Ramos (cell line): ENCODE measurements around the gene PPP6R3.
"Not testable (repeated sequence)": the region's sequence is repeated elsewhere in the genome, so short reads cannot be mapped to it uniquely, and the experiment has no call there.

Source experiments
- in situ Hi-C: fragments of 300-500 bp; cut with MboI; formaldehyde crosslinking; loops from one replicate; pipeline ENCODE4 v1.14.3; 2022; ENCODE audit warnings: low sequenced_read_pairs; ENCODE audit not compliant: unreplicated experiment

Gene PPP6R3

GRCh38 chr11:68434159-68434558 lies 26.4 kb upstream of the PPP6R3 start:
- in situ Hi-C loops, result not testable (repeated sequence)

GRCh38 chr11:68436162-68436888 lies 24.2 kb upstream of the PPP6R3 start:
- in situ Hi-C loops, result no loop called here

DNA sequence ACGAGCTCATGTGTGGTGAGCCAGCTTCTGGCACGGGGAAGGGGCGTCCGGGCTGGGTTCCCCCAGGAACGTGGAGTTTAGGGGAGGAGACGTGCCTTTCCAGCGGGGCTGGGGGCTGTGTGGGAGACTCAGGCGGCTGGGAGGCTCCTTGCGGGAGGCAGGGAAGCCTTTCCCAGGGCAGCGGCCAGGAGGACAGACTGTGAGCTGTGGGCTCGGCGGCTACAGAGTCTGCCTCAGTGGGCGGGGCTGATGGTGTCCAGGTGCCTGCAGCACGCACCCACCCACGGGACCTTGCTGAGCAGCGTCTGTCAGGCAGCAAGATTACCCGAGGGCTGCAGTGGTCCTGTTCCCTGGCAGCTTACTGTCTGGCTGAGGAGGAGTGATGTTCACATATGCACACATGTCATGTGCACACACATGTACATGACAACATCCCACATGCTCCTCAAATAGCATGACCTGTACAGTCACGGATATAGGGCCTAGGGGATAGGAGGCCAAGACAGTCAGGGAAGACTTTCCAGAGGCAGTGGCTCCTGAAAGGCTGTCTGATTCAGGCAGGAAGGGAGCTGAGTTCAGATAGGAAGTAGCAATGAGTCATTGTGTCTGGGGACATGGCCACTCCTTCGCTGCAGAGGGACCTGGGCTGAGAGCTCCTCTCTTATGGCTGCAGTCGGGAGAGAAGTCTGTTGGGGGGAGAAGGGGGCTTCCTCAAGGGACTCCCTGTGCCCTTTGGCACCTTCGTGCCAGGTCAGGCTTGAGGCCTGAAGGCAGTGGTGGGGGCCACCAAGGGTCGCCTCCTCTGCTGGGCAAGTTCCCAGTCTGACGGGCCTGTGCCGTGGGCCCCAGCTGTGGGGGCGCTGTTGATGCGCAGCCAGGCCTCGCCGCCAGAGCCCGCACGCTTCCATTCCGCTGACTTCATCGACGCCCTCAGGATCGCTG lies 23.3 kb upstream of the PPP6R3 start:
- in situ Hi-C loops, result no loop called here

DNA sequence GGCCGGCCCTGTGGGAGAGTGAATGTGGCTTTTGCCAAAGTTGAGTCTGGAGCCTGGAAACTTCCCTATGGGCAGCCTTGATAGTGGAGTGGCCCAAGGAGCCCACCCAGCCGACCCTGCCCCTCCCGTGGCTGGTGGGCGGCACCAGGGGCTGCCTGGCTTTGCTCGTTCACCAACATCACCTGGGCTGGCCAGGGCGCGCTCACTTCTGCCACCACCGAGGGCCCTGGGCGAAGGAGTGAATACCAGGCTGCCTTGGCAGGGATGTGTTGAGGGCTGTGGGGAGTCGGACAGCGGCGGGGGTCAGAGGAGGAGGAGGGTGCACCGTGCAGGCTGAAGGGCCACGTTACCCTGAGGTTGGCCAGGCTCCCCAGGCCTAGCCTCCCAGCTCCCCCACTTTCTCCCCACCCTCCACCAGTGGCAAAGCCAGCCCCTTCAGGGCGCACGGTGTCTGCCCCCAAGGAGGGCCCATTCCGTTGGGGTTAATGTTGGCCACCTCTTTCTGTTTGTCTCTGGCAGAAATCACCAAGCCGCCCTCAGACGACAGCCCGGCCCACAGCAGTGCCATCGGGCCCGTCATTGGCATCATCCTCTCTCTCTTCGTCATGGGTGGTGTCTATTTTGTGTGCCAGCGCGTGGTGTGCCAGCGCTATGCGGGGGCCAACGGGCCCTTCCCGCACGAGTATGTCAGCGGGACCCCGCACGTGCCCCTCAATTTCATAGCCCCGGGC lies 22.5 kb upstream of the PPP6R3 start:
- in situ Hi-C loops, result no loop called here

GRCh38 chr11:68438658-68439259 lies 21.8 kb upstream of the PPP6R3 start:
- in situ Hi-C loops, result no loop called here

GRCh38 chr11:68439355-68440065 lies 21.0 kb upstream of the PPP6R3 start:
- in situ Hi-C loops, result loop anchor here (10.0 kb wide), 1 partner anchor 185 kb away; no protein-coding TSS in a partner anchor

GRCh38 chr11:68440224-68440623 lies 20.3 kb upstream of the PPP6R3 start:
- in situ Hi-C loops, result loop anchor here (10.0 kb wide), 1 partner anchor 185 kb away; no protein-coding TSS in a partner anchor

DNA sequence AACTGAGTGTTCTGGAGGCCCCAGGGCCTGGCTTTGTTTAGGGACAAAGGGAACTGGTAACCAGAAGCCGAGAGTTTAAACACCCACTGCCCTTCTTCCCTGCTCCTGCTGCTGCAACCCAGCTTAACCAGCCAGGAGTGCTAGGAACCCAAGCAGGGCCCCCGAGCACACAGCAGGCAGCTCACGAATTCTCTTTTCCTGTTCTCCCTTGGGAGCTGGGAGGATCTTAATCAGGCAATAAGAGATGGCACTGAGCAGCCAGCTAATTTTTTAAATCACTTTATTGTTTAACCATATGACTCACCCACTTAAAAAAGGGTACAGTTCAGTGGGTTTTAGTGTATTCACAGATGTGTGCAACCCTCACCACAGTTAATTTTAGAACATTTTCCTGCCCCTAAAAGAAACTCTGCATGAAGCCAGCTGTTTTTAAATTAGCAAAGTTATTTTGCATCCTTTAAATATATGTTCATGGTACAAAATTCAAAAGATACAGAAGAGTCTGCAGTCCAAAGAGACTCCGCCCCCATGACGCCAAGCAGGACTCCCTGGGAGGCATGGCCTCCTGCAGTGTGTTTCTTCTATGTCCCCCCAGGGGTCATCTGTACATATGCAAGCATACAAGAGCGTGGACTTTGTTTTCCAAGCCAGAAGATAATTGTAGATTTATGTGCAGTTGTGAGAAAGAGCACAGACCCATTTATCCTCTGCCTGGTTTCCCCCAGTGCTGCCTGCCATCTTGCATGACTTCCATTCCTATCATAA lies 18.9 kb upstream of the PPP6R3 start:
- in situ Hi-C loops, result loop anchor here (10.0 kb wide), 1 partner anchor 187 kb away; no protein-coding TSS in a partner anchor

DNA sequence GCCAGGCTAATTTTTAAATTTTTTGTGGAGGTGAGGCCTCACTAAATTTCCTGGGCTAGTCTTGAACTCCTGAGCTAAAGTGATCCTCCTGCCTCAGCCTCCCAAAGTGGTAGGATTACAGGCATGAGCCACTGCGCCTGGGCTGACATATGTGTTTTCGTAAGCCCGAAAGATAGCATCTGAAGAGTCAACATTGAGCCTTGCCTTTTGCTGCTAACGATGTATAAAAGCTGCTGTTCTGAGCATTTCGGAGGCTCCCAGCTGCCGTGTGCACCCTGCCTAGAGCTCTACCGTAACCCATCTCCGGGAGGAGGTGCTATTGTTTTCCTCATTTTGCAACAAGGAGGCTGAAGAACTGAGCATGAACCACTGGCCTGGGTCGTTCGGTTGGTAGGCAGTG lies 18.1 kb upstream of the PPP6R3 start:
- in situ Hi-C loops, result loop anchor here (10.0 kb wide), 1 partner anchor 188 kb away; no protein-coding TSS in a partner anchor

DNA sequence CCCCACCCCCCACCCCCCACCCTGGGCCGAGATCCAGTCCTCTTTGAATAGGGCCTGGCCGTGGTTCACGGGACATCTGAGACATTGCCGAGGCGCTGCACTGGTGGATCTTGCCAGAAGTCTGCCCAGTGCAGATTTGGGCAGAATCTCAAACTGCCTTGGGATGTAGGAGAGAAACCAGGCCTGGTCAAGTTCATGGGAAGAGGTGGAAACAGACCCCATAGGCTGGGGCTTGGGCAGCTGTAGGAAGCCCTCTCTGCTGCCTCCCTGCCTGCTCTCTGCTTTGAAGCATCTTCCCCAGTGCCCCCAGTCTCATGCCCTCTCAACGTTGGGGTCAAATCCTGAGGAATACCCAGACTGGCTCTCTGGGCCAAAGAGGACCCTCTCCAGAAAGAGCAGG lies 16.0 kb upstream of the PPP6R3 start:
- in situ Hi-C loops, result loop anchor here (10.0 kb wide), 1 partner anchor 190 kb away; no protein-coding TSS in a partner anchor

DNA sequence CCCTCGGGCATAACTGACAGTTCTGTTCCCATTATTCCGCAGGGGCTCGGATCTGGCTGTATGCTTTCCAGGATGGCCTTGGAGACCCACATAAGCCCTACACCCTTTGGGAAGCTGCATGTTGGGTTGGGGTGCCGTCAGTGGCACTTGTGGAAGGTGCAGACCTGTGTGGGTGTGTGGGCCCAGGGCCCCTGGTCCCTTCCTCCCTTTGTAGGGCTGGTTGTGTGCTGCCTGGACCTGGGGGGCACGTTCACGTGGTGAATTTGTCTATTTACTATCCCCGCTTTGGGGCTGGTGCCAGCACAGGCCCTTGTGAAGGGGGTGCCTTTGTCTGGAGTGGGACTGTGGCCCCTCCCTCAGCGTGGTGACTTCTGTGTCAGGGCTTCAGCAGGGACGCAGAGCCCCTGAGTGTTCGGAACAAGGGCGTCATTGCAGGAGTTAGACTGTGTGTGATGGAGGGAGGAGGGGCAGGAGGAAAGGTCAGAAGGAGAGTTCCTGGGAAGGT lies 15.0 kb upstream of the PPP6R3 start:
- in situ Hi-C loops, result loop anchor here (10.0 kb wide), 1 partner anchor 191 kb away; no protein-coding TSS in a partner anchor

DNA sequence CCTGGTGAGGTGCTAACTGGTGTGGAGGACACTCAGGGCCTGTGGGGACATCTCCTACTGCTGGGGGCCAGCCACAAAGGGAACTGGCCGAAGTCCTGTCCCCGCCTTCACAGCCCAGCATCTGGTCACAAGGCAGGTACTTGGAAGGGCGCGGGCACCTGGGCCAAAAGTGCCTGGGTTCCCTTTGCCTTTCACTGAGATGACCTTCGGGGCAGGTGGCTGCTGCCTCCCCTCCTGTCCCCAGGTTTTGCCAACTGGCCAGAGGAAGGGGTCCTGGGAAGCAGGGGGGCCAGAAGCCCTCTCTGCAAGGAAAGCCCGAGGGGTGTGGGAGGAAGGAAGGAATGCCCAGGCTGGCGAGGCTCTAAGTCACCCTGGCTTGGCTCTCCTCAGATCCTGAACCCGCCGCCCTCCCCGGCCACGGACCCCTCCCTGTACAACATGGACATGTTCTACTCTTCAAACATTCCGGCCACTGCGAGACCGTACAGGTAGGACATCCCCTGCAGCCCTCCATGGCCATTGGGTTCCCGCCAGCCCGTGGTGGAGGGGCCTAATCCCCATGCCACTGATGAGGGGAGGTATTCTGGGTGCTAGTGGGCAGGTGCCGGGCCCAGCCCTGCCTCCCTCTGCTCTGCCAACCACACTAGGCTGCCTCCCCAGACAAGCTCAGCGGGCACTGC lies 14.4 kb upstream of the PPP6R3 start:
- in situ Hi-C loops, result loop anchor here (10.0 kb wide), 1 partner anchor 191 kb away; no protein-coding TSS in a partner anchor

GRCh38 chr11:68447015-68447801 lies 13.3 kb upstream of the PPP6R3 start:
- in situ Hi-C loops, result loop anchor here (10.0 kb wide), 1 partner anchor 192 kb away; no protein-coding TSS in a partner anchor

GRCh38 chr11:68447914-68448313 lies 12.6 kb upstream of the PPP6R3 start:
- in situ Hi-C loops, result loop anchor here (10.0 kb wide), 1 partner anchor 193 kb away; no protein-coding TSS in a partner anchor

- in situ Hi-C loops, result loop anchor here (10.0 kb wide), 1 partner anchor 194 kb away; no protein-coding TSS in a partner anchor
These were observed 11.9 kb upstream of the PPP6R3 start for GRCh38 chr11:68448604-68449011.

- in situ Hi-C loops, result loop anchor here (10.0 kb wide), 1 partner anchor 195 kb away; no protein-coding TSS in a partner anchor
These were observed 10.6 kb upstream of the PPP6R3 start for GRCh38 chr11:68449951-68450350.

DNA sequence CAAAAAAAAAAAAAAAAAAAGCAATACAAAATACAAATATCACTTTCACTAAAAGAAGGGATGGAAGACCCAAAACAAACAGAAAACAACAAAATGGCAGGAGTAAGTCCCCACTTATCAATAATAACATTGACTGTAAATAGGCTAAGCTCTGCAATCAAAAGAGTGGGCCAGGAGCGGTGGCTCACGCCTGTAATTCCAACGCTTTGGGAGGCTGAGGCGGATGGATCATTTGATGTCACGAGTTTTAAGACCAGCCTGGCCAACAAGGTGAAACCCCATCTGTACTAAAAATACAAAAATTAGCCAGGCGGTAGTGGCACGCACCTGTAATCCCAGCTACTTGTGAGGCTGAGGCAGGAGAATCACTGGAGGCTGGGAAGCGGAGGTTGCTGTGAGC lies 9.8 kb upstream of the PPP6R3 start:
- in situ Hi-C loops, result no loop called here
